K562 (cell line): ENCODE data around the gene C10orf95. TPM values are rescaled to one million over a fixed set of nuclear protein-coding genes. Genes with fewer than 3 reads are reported as not detected.

ENCODE experiments used
- CSDE1 ChIP-seq, 2 experiments: fragments of 450-650 bp; IDR thresholded peaks; 2 replicates each; pipeline ENCODE4 v1.6.1; 2016; ENCODE audit warnings: mild to moderate bottlenecking in 1 of 2
- IFI16 ChIP-seq: fragments of 250-450 bp; sonication (Bioruptor Pico); IDR thresholded peaks from 2 replicates; pipeline ENCODE4 v2.1.2; 2022; ENCODE audit warnings: mild to moderate bottlenecking, inconsistent platforms
- KDM4B ChIP-seq, 2 experiments: fragments of 450-650 bp in 1 of 2; sonication (generic) in 1 of 2; IDR thresholded peaks; 2 replicates each; pipeline ENCODE4 v1.6.1; 2016 to 2017; ENCODE audit warnings: borderline replicate concordance in 2 of 2, antibody characterized with exemption in 1 of 2, low read depth in 1 of 2, mild to moderate bottlenecking in 1 of 2
- MECOM ChIP-seq: fragments of 250-450 bp; sonication (Bioruptor Pico); IDR thresholded peaks from 2 replicates; pipeline ENCODE4 v1.8.0; 2022; ENCODE audit warnings: inconsistent platforms
- MTA3 ChIP-seq: fragments of 450-650 bp; formaldehyde crosslinking; IDR thresholded peaks from 2 replicates; pipeline ENCODE4 v1.6.1; 2017; ENCODE audit warnings: mild to moderate bottlenecking, borderline replicate concordance
- NR2C1 ChIP-seq, 2 experiments: fragments of 450-650 bp; IDR thresholded peaks; 2 replicates each; pipeline ENCODE4 v1.6.1; 2017; ENCODE audit warnings: mild to moderate bottlenecking in 2 of 2, antibody characterized with exemption in 1 of 2, inconsistent platforms in 1 of 2, missing compliant biosample characterization in 1 of 2, missing genetic modification characterization in 1 of 2
- PML ChIP-seq: IDR thresholded peaks from 2 replicates; pipeline ENCODE4 v1.6.1; 2012; ENCODE audit warnings: low read length, inconsistent platforms
- RFX1 ChIP-seq: fragments of 450-650 bp; IDR thresholded peaks from 2 replicates; pipeline ENCODE4 v1.6.1; 2016; ENCODE audit warnings: mild to moderate bottlenecking, moderate library complexity
- SAFB ChIP-seq: fragments of 200-400 bp; formaldehyde crosslinking; IDR thresholded peaks from 2 replicates; pipeline ENCODE4 v1.6.1; 2017; ENCODE audit warnings: low read depth, low read length, borderline replicate concordance
- TRIM24 ChIP-seq, 2 experiments: fragments of 450-650 bp; IDR thresholded peaks; 2 replicates each; pipeline ENCODE4 v1.6.1; 2016
- ZBTB8A ChIP-seq: fragments of 450-650 bp; IDR thresholded peaks from 2 replicates; pipeline ENCODE4 v1.6.1; 2018; ENCODE audit warnings: mild to moderate bottlenecking, moderate library complexity; ENCODE audit not compliant: partially characterized antibody
- ZNF436 ChIP-seq: fragments of 250-450, 450-650 bp; sonication (Bioruptor Pico); formaldehyde crosslinking; IDR thresholded peaks from 2 replicates; pipeline ENCODE4 v1.7.0; 2020; ENCODE audit warnings: mild to moderate bottlenecking
- ZNF561 ChIP-seq: fragments of 450-650 bp; formaldehyde crosslinking; conservative IDR thresholded peaks from 2 replicates; pipeline ENCODE4 v1.4.0; 2020; ENCODE audit warnings: mild to moderate bottlenecking, moderate library complexity
- ZNF583 ChIP-seq: fragments of 250-450 bp; sonication (Bioruptor Pico); IDR thresholded peaks from 2 replicates; pipeline ENCODE4 v1.4.0; 2020
- ZNF75A ChIP-seq: fragments of 450-650 bp; formaldehyde crosslinking; IDR thresholded peaks from 2 replicates; pipeline ENCODE4 v1.4.0; 2020; ENCODE audit warnings: mild to moderate bottlenecking
- polyA plus RNA-seq, 8 experiments: library from polyadenylated mRNA; depleted of rRNA in 4 of 8; stranded (reverse) in 5 of 8; unstranded in 3 of 8; fragments of >200 nt; fragmentation: Nextera tagmentation in 2 of 8; fragmentation: Illumina TruSeq in 1 of 8; extraction: Ambion mirVana in 2 of 8; extraction: Trizol in 1 of 8; gene quantifications; 2 replicates each; pipeline versions ENCODE4 v1.2.1 to v1.2.3, GENCODE V29; 2011 to 2014; ENCODE audit warnings: inconsistent platforms in 1 of 8, missing spikeins in 1 of 8
- total RNA-seq, 7 experiments: library from RNA; depleted of rRNA in 6 of 7; stranded (reverse); fragments of >200 nt in 6 of 7; fragmentation: Illumina TruSeq in 2 of 7; extraction: Trizol in 2 of 7; gene quantifications; 2 replicates each; pipeline versions ENCODE4 v1.2.1 to v1.2.3, GENCODE V29; 2011 to 2021; ENCODE audit warnings: low replicate concordance in 1 of 7
- TF ChIP-seq, protein P1 (sequence below): fragments of 250-450 bp; sonication (Bioruptor Pico); IDR thresholded peaks from 2 replicates; pipeline ENCODE4 v1.8.0; 2021; ENCODE audit warnings: mild to moderate bottlenecking, moderate library complexity
- TF ChIP-seq, protein P2 (sequence below): sonication (generic); formaldehyde crosslinking; IDR thresholded peaks from 2 replicates; pipeline ENCODE4 v1.8.1; 2022; ENCODE audit warnings: missing genetic modification reagents
- TF ChIP-seq, protein P3 (sequence below): fragments of 250-450 bp; sonication (Bioruptor Pico); IDR thresholded peaks from 2 replicates; pipeline ENCODE4 v1.6.1; 2021; ENCODE audit warnings: mild to moderate bottlenecking
- TF ChIP-seq, protein P4 (sequence below): sonication (generic); formaldehyde crosslinking; IDR thresholded peaks from 2 replicates; pipeline ENCODE4 v1.9.0; 2022; ENCODE audit warnings: mild to moderate bottlenecking, missing genetic modification reagents
- TF ChIP-seq, protein P5 (sequence below): fragments of 250-450 bp; sonication (Bioruptor Pico); IDR thresholded peaks from 2 replicates; pipeline ENCODE4 v1.9.0; 2021; ENCODE audit warnings: mild to moderate bottlenecking, inconsistent platforms
- TF ChIP-seq, protein P6 (sequence below): sonication (generic); formaldehyde crosslinking; IDR thresholded peaks from 2 replicates; pipeline ENCODE4 v1.8.0; 2022; ENCODE audit warnings: missing genetic modification reagents, mild to moderate bottlenecking, moderate library complexity, borderline replicate concordance
- TF ChIP-seq, protein P7 (sequence below): sonication (generic); formaldehyde crosslinking; IDR thresholded peaks from 2 replicates; pipeline ENCODE4 v1.8.0; 2022; ENCODE audit warnings: mild to moderate bottlenecking, missing genetic modification reagents

C10orf95 gene
- total and polyA plus RNA-seq, 9 of the 15 experiments (the other 6 are each of a cell fraction or from before 2014, with no cell fraction given) = 0.03 to 0.41 (median 0.17) TPM; not detected in 1

DNA sequence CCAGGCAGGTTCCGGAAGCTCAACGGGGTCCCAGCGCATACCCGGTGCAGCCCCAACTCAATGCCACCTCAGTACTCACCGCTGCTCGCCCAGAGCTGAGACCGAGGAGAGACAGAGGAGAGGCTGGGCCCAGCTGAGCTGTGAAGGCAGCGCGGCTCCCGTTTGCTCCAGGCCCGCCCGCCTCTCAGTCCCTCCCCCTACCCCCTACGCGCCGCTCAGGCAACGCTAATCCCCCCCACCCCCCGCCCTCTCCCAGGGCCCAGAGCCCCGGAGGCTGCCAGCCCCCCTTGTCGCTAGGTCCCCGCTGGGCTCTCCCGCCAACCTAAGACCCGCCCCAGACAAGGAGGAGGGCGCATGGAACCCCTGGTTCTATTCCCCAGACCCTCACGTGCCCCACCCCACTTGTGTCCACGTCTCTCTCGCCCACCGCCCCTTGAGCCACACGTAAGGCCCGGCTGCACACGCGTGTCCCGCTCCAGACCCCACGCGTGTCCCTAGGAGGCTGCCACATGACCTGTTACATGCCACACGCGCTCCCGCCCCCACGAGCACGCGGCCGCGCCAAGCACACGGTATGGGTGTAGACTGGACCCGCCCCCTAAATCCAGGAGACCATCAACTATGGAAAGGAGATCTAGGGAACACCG lies 32.6 kb downstream of the C10orf95 start, which contains the start of gene PSD (continued):
- TF ChIP-seq ZNF561 (CRISPR knock-in tag) = no peak
- TF ChIP-seq ZNF436 = no peak
- TF ChIP-seq, protein P1, sequence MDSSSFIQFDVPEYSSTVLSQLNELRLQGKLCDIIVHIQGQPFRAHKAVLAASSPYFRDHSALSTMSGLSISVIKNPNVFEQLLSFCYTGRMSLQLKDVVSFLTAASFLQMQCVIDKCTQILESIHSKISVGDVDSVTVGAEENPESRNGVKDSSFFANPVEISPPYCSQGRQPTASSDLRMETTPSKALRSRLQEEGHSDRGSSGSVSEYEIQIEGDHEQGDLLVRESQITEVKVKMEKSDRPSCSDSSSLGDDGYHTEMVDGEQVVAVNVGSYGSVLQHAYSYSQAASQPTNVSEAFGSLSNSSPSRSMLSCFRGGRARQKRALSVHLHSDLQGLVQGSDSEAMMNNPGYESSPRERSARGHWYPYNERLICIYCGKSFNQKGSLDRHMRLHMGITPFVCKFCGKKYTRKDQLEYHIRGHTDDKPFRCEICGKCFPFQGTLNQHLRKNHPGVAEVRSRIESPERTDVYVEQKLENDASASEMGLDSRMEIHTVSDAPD (CRISPR knock-in tag) = no peak
- TF ChIP-seq, protein P2, sequence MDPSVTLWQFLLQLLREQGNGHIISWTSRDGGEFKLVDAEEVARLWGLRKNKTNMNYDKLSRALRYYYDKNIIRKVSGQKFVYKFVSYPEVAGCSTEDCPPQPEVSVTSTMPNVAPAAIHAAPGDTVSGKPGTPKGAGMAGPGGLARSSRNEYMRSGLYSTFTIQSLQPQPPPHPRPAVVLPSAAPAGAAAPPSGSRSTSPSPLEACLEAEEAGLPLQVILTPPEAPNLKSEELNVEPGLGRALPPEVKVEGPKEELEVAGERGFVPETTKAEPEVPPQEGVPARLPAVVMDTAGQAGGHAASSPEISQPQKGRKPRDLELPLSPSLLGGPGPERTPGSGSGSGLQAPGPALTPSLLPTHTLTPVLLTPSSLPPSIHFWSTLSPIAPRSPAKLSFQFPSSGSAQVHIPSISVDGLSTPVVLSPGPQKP (CRISPR knock-in tag) = no peak
- no peak for TF ChIP-seq KDM4B (IDR thresholded peaks at IDR 0.05; ENCODE audit: borderline replicate concordance in 2 of 2, low read depth in 1 of 2)
- no peak for TF ChIP-seq NR2C1 (IDR thresholded peaks at IDR 0.05)
- TF ChIP-seq NR2C1 (tag; IDR thresholded peaks at IDR 0.05) = no peak
- TF ChIP-seq, protein P3, sequence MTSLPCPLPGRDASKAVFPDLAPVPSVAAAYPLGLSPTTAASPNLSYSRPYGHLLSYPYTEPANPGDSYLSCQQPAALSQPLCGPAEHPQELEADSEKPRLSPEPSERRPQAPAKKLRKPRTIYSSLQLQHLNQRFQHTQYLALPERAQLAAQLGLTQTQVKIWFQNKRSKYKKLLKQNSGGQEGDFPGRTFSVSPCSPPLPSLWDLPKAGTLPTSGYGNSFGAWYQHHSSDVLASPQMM (CRISPR knock-in tag) = no peak
- no peak for TF ChIP-seq IFI16
- no peak for TF ChIP-seq RFX1
- no peak for TF ChIP-seq CSDE1 (IDR thresholded peaks at IDR 0.05)
- no peak for TF ChIP-seq ZNF583 (CRISPR knock-in tag)
- peak; percentile 66; the same call in 1 of the 2 replicates for TF ChIP-seq SAFB
- no peak for TF ChIP-seq MECOM (CRISPR knock-in tag)
- no peak for TF ChIP-seq ZBTB8A
- no peak for TF ChIP-seq ZNF75A (CRISPR knock-in tag)
- no peak for TF ChIP-seq MTA3
- TF ChIP-seq, protein P4, sequence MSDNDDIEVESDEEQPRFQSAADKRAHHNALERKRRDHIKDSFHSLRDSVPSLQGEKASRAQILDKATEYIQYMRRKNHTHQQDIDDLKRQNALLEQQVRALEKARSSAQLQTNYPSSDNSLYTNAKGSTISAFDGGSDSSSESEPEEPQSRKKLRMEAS (CRISPR knock-in tag) = peak; percentile 87
- TF ChIP-seq PML = no peak
- TF ChIP-seq, protein P5, sequence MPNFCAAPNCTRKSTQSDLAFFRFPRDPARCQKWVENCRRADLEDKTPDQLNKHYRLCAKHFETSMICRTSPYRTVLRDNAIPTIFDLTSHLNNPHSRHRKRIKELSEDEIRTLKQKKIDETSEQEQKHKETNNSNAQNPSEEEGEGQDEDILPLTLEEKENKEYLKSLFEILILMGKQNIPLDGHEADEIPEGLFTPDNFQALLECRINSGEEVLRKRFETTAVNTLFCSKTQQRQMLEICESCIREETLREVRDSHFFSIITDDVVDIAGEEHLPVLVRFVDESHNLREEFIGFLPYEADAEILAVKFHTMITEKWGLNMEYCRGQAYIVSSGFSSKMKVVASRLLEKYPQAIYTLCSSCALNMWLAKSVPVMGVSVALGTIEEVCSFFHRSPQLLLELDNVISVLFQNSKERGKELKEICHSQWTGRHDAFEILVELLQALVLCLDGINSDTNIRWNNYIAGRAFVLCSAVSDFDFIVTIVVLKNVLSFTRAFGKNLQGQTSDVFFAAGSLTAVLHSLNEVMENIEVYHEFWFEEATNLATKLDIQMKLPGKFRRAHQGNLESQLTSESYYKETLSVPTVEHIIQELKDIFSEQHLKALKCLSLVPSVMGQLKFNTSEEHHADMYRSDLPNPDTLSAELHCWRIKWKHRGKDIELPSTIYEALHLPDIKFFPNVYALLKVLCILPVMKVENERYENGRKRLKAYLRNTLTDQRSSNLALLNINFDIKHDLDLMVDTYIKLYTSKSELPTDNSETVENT (CRISPR knock-in tag) = no peak
- TF ChIP-seq, protein P6, sequence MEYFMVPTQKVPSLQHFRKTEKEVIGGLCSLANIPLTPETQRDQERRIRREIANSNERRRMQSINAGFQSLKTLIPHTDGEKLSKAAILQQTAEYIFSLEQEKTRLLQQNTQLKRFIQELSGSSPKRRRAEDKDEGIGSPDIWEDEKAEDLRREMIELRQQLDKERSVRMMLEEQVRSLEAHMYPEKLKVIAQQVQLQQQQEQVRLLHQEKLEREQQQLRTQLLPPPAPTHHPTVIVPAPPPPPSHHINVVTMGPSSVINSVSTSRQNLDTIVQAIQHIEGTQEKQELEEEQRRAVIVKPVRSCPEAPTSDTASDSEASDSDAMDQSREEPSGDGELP = 0 out of 2 replicates have a peak, but pooled peaks have one; percentile 6
- TF ChIP-seq, protein P7, sequence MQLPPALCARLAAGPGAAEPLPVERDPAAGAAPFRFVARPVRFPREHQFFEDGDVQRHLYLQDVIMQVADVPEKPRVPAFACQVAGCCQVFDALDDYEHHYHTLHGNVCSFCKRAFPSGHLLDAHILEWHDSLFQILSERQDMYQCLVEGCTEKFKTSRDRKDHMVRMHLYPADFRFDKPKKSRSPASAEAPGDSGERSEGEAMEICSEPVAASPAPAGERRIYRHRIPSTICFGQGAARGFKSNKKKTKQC = peak; percentile 43; the same call in 1 of the 2 replicates
- no peak for TF ChIP-seq TRIM24 (IDR thresholded peaks at IDR 0.05)
